ENCODE measurements around the gene LRP6. TPM values are rescaled to one million over a fixed set of nuclear protein-coding genes. Genes with fewer than 3 reads are reported as not detected.

Gene LRP6
- total and polyA plus RNA-seq, 10 of the 15 experiments (the other 5 are each of a cell fraction or from before 2014, with no cell fraction given), result 1.5 to 14.9 (median 6.1) TPM

GRCh38 chr12:12273291-12273957, 6.6 kb upstream of the LRP6 start:
- Histone ChIP-seq H4K20me1 (ENCODE audit: control insufficient read depth, insufficient read depth) (no peaks in the 10 kb centered on the region), H3K27ac (ENCODE audit: control insufficient read depth, insufficient read depth) (no peak overlapping the region), H3K27me3 (replicated peaks in 1 of 2; ENCODE audit: control insufficient read depth in 2 of 2, insufficient read depth in 2 of 2, low read length in 1 of 2) (no peaks in the 10 kb centered on the region), H3K4me1 (ENCODE audit: control insufficient read depth, insufficient read depth, low read length) (no peaks in the 10 kb centered on the region), H3K9me3 (replicated peaks; ENCODE audit: control insufficient read depth, insufficient read depth, low read length) (no peaks in the 10 kb centered on the region), H2AFZ (ENCODE audit: control insufficient read depth, low read depth, low read length) (no peak overlapping the region), H3K4me3 (no peak overlapping the region), H3K36me3 (ENCODE audit: control insufficient read depth in 2 of 2, insufficient read depth in 2 of 2, low read length in 1 of 2) (no peaks in the 10 kb centered on the region), H3K4me2 (ENCODE audit: control insufficient read depth, insufficient read depth) (no peak overlapping the region), H3K79me2 (ENCODE audit: control insufficient read depth, insufficient read depth, low read length) (no peaks in the 10 kb centered on the region), H3K9ac (ENCODE audit: control insufficient read depth, insufficient read depth, low read length) (no peak overlapping the region)
- POLR2A ChIA-PET, result no interaction called here
- TF ChIP-seq MAX (IDR thresholded peaks at IDR 0.05; ENCODE audit: low read depth, low read length), result no peak
- no peak for TF ChIP-seq TARDBP (IDR thresholded peaks at IDR 0.05; ENCODE audit: borderline replicate concordance)
- no peak for TF ChIP-seq MTA2 (IDR thresholded peaks at IDR 0.05; ENCODE audit: low read depth)
- no peak for TF ChIP-seq ATF7 (IDR thresholded peaks at IDR 0.05; ENCODE audit: low read depth)
- no peak for TF ChIP-seq NRF1 (conservative IDR thresholded peaks at IDR 0.05; ENCODE audit: low read depth, low read length)
- TF ChIP-seq HDGF (IDR thresholded peaks at IDR 0.05), result no peak
- TF ChIP-seq MYC (IDR thresholded peaks at IDR 0.05; ENCODE audit: insufficient read depth, insufficient read length, insufficient replicate concordance, low read length, severe bottlenecking), result no peak
- no peak for TF ChIP-seq NFIC (IDR thresholded peaks at IDR 0.05; ENCODE audit: low read depth, low read length)
- TF ChIP-seq TCF12 (IDR thresholded peaks at IDR 0.05; ENCODE audit: low read depth, low read length), result no peak
- TF ChIP-seq SUZ12 (IDR thresholded peaks at IDR 0.05; ENCODE audit: unreplicated experiment), result no peak
- TF ChIP-seq HDAC2 (IDR thresholded peaks at IDR 0.05), result no peak
- no peak for TF ChIP-seq ESRRA (IDR thresholded peaks at IDR 0.05; ENCODE audit: low read length)
- no peak for TF ChIP-seq TAF1 (IDR thresholded peaks at IDR 0.05; ENCODE audit: borderline replicate concordance, low read depth, low read length)
- TF ChIP-seq BCL11A (IDR thresholded peaks at IDR 0.05; ENCODE audit: low read depth, low read length), result no peak
- TF ChIP-seq CBFB (IDR thresholded peaks at IDR 0.05; ENCODE audit: low read depth), result no peak
- TF ChIP-seq SIN3A (IDR thresholded peaks at IDR 0.05; ENCODE audit: low read depth, low read length), result no peak
- CTCF ChIA-PET, result no interaction called here
- DNase-seq (ENCODE audit: low read depth, low spot score), result no peak
- in situ Hi-C loops (cut with MboI), result no loop called here
- no TSS peak for BruUV-seq (replicated peaks)
- WGBS (ENCODE audit: insufficient coverage, insufficient replicate concordance, low lambda C conversion rate, missing lambda C conversion rate), result 50% methylated on average over 4 of the region's 4 CpGs
- no peak for ATAC-seq
- intact Hi-C loops (cut with micrococcal nuclease; ENCODE audit: unreplicated experiment), result no loop called here
- RAD21 ChIA-PET (ENCODE audit: unreplicated experiment), result interaction anchor here (0.6 kb wide), 1 partner anchor 45 kb away, joined by 3 read pairs; no protein-coding TSS in a partner anchor
- SMC1A ChIA-PET (ENCODE audit: uncharacterized antibody, unreplicated experiment), result no interaction called here
- no peak for FAIRE-seq

Data from GM12878 (cell line).